GM21619 (cell line): ENCODE measurements around the gene MT4.

ENCODE experiments used
- ATAC-seq: cut with Tn5 transposase; IDR thresholded peaks from one replicate; pipeline ENCODE4 v1.9.1; 2021; ENCODE audit not compliant: unreplicated experiment

Gene MT4

GRCh38 chr16:56601325-56601724 lies 36.5 kb downstream of the MT4 start:
- no peak for ATAC-seq

GRCh38 chr16:56603589-56603988 lies 38.7 kb downstream of the MT4 start:
- no peak for ATAC-seq

DNA sequence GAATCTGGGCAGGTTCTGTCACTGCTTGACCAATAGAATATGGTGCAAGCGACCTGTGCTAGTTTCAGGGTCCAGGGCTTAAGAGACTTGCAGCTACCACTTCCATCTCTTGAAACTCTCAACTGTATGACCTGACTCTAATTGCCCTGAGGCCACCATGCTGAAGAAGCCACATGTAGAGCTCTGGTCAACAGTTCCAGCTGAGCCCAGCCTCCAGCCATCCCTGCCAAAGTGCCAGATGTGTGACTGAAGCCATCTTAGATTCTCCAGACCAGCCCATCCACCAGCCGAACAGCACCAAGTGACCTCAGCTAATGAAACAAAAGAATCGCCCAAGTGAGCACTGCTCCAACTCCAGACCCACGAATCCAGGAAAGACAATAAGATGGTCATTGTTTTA lies 40.1 kb downstream of the MT4 start:
- no peak for ATAC-seq

DNA sequence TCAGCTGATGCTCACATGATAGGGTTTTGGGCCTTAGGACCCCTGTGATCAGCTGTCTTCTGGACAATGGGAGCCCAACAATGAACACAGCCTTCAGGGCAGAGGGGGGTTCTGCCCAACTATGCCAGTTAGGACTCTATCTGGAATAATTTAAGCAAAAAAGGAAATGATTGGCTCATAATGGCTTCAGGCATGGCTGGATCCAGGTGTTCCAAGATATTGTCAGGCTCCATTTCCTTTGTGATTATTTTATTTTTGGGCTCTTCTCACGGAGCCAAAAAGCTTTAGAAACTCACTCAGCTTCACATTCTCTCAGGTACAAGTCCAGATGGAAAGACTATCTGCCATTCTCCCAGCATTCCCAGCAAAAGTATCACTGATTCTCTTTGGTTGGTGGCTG lies 40.6 kb downstream of the MT4 start:
- ATAC-seq, result no peak

- ATAC-seq, result no peak
Observed at GRCh38 chr16:56606071-56606475, 41.2 kb downstream of the MT4 start.

DNA sequence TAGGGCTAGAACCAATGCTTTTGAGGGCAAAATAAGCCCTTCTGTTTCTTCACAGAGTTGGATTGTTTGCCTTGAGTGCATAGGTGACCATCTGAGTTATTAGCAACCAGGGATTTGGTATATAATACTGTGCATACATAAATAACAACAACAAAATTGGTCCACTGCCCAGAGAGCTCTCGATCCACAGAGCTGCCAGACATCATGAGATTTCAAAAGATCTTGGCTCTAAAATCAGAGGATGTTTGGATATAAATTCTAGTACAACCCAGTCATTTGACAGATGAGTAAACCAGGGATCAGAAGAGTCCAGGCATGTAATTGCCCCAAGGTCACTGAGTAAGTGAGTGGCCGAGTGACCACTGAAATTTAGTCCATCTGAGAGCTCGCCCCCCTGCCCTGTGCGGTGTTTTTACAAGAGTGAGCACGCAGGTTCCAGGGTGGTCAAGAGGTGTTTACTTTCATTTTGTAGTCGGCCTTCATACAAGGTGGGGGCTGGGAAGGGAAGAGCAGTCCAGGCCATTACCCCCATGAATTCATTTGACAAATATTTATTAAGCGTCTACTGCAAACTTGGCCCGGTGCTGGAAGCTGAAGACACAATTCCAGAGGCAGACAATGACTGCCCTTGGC lies 41.7 kb downstream of the MT4 start:
- no peak for ATAC-seq

DNA sequence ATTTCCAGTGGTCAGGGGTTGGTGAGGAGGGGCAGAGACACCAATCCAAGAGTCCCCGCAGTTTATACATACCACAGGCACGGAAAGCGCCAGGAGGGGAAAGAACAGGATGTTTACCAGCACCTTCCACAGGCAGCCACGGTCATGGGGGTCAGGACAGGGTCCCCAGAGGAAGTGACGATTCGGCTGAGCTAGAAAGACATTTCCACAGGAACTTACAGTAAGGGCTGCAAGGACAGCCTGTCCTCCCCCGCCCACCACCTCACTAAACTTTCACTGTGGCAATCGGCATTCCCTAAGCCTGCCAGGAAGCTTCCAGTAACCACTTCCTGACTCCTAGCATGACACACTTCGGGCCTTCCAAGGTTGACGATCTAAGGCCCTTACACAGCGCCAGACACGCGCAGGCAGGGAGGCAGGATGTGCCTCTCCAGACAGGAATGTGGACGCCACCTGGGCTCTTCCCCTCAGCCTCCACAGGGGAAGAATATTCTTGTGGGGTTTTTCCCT lies 42.3 kb downstream of the MT4 start:
- ATAC-seq, result no peak

DNA sequence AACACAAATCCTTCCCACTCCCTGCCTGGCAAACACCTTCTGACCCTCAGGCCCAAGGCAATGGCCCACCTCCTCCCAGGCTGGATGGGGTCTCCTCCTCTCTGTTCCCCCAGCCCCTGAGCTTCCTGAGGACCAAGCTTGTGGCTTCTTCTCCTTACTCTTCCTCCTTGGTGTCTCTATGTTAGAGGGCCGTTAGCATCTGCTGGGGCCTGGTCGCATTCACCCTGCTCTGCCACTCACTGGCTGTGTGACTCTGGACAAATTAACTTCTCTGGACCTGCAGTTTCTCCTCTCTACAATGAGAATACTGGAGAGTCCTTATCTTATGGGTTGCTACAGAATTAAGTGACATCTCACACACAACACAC lies 42.8 kb downstream of the MT4 start:
- ATAC-seq, result no peak

DNA sequence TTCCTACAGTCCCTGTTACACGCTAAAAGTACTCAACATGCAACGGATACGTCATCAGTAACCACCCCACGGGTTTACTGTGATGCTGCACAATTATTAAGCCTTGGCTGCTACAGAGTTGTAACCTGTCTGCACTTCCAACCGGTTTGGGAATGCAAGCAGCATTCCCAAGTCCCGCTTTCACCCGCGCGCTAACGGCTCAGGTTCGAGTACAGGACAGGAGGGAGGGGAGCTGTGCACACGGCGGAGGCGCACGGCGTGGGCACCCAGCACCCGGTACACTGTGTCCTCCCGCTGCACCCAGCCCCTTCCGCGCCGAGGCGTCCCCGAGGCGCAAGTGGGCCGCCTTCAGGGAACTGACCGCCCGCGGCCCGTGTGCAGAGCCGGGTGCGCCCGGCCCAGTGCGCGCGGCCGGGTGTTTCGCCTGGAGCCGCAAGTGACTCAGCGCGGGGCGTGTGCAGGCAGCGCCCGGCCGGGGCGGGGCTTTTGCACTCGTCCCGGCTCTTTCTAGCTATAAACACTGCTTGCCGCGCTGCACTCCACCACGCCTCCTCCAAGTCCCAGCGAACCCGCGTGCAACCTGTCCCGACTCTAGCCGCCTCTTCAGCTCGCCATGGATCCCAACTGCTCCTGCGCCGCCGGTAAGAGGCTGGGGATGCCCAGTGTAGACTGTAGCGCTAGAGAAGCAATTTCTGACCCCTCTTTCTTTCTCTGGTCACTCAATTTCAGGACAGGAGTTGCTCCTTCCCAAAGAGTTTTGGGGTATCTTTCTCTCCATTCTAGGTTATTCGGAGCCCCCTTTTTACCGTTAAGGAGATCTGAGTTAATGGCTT lies 43.4 kb downstream of the MT4 start, which contains the start of gene MT2A:
MT2A (plus strand) TSS at position 542 of the 833 bp plus-strand sequence; CDS start at position 614, 72 bp downstream.
- ATAC-seq, result peak; percentile 78

GRCh38 chr16:56608876-56609462 lies 44.1 kb downstream of the MT4 start:
- ATAC-seq, result no peak

GRCh38 chr16:56609463-56609921 lies 44.6 kb downstream of the MT4 start:
- ATAC-seq, result peak; percentile 35

DNA sequence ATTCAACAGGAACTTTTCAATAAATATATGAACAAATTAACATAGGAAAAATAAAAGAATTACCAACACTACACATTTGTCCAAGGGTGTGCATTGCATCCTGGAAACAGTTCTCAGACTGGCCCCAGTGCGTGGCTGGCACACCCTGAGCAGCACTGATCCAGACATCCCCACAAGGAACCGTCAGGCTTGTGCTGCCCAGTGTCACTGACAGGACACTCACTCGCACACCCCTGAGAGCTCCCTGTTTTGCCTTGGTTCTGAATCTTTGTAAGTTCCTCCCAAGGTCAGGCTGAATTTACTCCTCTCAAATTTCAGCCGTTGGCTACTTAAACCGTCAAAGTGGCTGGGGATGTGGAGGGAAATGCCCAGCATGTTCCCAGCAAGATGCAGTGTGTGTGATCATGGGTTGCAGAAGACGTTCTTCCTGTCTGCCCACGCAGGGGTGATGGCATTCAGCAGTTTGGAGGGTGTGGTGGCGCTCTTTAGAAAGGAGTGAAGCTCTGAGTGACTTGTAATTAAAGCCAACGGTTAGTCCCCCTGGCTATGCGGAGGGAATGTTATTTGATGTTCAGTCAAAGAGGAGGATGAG lies 45.2 kb downstream of the MT4 start:
- no peak for ATAC-seq

GRCh38 chr16:56610609-56611111 lies 45.8 kb downstream of the MT4 start:
- ATAC-seq, result no peak

GRCh38 chr16:56611281-56611833 lies 46.5 kb downstream of the MT4 start:
- ATAC-seq, result no peak

DNA sequence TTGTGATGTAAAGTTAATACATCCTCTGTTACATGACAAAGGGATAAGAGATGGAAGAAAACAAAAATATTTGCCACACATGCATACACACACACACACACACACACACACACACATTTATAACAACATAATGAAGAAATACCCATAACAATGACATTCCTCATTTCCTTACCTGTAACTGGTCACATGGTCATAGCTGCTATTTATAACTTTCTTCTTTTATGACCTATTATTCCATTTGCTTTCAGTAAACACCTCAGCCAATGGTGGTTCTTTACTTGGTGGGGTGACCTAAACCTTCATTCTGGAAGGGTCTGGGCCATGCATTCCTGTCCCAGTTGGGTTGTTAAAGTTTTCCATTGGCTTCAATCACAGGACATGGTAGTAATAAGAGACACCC lies 48.8 kb downstream of the MT4 start:
- ATAC-seq, result no peak

- ATAC-seq, result no peak
Observed at GRCh38 chr16:56614549-56614991, 49.7 kb downstream of the MT4 start.

- ATAC-seq, result no peak
Observed at GRCh38 chr16:56615353-56615752, 50.5 kb downstream of the MT4 start.

DNA sequence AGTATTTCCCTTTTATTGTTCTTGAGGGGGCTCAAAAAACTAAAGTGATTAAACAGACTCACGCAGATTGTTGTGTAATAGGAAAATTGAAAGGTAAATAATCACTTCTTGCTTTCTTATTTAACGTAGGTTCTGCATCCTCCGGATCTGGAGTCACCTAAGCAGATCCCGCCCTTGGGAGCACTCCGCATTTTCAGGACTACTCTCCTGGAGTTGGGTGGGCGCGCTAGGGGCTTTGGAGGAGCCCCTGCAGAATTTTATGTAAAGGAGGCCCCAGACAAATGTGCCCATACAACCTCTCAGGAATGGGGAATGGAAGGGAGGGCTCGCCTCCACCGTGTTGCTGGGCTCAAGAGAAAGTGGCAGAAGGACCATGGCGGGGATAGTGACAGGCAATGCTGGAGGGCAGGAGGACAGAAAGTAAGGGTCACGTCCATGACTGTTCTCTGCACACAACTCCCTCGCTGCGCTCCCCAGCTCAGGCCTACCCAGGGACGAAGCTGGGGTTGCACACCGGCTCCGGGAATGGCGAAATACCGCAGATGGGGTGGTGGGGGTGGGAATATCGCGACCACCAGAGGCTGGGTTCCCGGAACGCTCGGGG lies 51.8 kb downstream of the MT4 start:
- ATAC-seq, result no peak

GRCh38 chr16:56617212-56618085 lies 52.6 kb downstream of the MT4 start:
- ATAC-seq, result no peak
